DND-41 (cell line): Measurements from ENCODE around the gene DDRGK1.

Source experiments
- EZH2 ChIP-seq: IDR thresholded peaks from 3 replicates; pipeline ENCODE4 v1.6.1; 2012; ENCODE audit warnings: borderline replicate concordance, low read depth, mild to moderate bottlenecking, moderate library complexity, low read length, inconsistent platforms; ENCODE audit not compliant: severe bottlenecking
- TF ChIP-seq, protein P1 (sequence below): IDR thresholded peaks from 2 replicates; pipeline ENCODE4 v1.5.1; 2012; ENCODE audit warnings: borderline replicate concordance, low read length, moderate library complexity, mild to moderate bottlenecking; ENCODE audit not compliant: poor library complexity, severe bottlenecking; ENCODE audit errors: extremely low read depth

DNA sequence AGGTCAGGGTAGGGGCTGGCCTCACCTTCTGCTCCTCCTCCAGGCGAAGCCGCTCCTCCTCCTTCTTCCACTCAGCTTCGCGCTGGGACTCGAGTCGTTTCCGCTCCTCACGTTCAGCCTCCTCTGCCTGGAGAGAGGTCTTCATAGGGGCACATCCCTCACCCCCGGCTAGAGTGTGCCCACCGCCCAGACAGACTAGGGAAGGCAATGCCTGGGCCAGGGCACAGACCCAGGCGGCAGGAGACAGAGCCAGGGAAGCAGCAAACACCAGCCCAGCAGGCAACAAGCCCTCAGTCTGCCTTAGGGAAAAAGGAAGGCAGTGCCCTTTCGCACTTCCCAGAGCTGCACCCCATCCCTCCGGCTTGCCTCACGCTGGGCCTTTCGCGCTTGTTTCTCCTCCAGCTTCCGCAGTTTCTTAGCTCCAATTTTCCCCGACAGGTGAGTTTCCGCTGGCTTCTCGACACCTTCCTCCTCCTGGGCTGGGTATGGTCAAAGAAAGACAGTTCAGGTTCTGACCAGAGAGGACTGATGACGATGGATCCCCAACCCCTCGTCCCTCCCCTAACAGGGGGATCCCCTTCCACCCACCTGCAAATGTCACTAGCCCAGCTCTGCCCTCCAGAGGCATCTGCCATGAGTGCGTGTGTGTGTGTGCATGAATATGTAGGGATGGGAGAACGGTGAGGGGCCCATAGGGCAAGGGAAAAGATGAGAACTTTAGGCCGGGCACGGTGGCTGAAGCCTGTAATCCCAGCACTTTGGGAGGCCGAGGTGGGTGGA lies 4.3 kb downstream of the DDRGK1 start:
- TF ChIP-seq, protein P1, sequence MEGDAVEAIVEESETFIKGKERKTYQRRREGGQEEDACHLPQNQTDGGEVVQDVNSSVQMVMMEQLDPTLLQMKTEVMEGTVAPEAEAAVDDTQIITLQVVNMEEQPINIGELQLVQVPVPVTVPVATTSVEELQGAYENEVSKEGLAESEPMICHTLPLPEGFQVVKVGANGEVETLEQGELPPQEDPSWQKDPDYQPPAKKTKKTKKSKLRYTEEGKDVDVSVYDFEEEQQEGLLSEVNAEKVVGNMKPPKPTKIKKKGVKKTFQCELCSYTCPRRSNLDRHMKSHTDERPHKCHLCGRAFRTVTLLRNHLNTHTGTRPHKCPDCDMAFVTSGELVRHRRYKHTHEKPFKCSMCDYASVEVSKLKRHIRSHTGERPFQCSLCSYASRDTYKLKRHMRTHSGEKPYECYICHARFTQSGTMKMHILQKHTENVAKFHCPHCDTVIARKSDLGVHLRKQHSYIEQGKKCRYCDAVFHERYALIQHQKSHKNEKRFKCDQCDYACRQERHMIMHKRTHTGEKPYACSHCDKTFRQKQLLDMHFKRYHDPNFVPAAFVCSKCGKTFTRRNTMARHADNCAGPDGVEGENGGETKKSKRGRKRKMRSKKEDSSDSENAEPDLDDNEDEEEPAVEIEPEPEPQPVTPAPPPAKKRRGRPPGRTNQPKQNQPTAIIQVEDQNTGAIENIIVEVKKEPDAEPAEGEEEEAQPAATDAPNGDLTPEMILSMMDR = no peak
- TF ChIP-seq EZH2 = no peak
